ENCODE data around the gene TEX261.
"Not testable (repeated sequence)": the region's sequence is repeated elsewhere in the genome, so short reads cannot be mapped to it uniquely, and the experiment has no call there.

The TEX261 gene

DNA sequence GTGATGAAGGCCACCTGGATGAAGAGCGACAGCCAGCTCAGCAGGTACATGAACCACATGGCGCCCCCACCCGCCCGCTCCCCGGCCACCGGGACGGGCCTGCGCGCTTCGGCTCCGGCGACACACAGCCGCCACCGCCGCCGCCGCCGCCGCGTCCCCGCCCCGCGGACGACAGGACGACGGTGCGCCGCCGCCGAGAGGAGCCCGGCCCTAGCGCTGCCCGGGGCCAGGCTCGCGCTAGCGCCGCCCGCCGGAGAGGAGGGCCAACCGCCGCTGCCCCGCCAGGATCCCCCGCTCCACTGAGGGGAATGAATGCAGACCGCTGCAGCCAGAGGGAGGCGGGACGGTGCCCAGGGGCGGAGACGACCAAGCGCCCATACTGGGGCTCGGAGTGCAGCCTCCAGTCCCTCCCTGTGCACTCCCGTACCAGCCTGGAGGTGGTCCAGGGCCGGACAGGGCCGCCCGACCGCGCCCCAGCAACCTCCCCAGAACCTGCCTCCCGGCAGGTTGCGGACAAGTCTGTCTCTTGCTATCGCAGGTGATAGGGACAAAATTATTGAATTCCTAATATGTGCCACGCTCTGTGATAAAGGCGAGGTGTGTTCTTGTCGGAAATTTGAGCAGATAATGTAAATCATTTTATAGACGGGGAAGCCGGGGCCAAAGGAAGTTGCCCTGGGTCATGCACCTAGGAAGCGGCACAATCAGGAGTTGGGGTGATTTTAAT, at the start of gene TEX261:
Gene TEX261, minus strand, starts transcription at position 175 of the 727 bp plus-strand sequence. Its CDS starts 116 bp downstream, at position 59.
- DNase-seq = peak; percentile 93

GRCh38 chr2:71043531-71044407, 49.1 kb upstream of the TEX261 start:
- no peak for DNase-seq

GRCh38 chr2:71042287-71042686, 47.6 kb upstream of the TEX261 start:
- no peak for DNase-seq

GRCh38 chr2:71036296-71036695, 41.6 kb upstream of the TEX261 start:
- not testable (repeated sequence) for DNase-seq

GRCh38 chr2:71023553-71024243, 29.0 kb upstream of the TEX261 start:
- not testable (repeated sequence) for DNase-seq

GRCh38 chr2:71021394-71021793, 26.7 kb upstream of the TEX261 start:
- not testable (repeated sequence) for DNase-seq

DNA sequence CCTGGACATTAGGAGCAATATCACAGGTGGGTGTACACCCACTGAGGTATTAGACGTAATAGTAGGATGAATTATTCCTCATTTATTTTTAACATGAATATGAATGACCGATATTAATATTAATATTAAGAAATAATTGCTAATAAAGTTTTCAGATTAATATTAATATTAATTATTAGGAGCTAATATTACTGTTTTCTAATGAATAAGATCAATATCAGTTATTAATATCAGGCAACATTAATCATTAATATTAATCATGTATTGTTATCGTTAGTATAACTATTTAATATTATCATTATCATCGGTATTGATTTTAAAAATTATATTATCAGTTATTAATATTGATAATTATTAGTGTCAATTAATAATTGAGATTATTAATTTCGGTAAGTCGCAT, 25.3 kb upstream of the TEX261 start:
- not testable (repeated sequence) for DNase-seq

GRCh38 chr2:71018625-71019024, 24.0 kb upstream of the TEX261 start:
- DNase-seq = no peak

GRCh38 chr2:71011786-71012185, 17.1 kb upstream of the TEX261 start:
- not testable (repeated sequence) for DNase-seq

DNA sequence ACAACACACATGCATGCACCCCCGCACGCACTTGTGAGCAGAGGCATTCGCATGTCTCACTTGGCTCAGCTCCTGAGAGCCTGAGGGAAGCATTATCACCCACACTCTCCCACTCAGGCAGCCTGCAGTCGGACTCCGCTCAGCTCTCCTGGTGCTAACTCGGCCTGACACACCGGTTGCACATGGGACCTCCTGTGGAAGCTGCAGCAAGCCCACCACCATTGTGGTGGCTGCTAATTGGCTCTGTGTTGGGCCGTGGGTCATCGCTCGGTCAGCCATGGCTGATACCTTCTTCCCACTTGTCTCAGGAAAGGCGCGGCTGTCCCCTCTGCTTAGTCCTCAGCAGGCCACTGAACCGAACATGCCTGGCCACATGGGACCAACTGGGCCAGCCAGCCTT, 13.7 kb upstream of the TEX261 start:
- DNase-seq = no peak

DNA sequence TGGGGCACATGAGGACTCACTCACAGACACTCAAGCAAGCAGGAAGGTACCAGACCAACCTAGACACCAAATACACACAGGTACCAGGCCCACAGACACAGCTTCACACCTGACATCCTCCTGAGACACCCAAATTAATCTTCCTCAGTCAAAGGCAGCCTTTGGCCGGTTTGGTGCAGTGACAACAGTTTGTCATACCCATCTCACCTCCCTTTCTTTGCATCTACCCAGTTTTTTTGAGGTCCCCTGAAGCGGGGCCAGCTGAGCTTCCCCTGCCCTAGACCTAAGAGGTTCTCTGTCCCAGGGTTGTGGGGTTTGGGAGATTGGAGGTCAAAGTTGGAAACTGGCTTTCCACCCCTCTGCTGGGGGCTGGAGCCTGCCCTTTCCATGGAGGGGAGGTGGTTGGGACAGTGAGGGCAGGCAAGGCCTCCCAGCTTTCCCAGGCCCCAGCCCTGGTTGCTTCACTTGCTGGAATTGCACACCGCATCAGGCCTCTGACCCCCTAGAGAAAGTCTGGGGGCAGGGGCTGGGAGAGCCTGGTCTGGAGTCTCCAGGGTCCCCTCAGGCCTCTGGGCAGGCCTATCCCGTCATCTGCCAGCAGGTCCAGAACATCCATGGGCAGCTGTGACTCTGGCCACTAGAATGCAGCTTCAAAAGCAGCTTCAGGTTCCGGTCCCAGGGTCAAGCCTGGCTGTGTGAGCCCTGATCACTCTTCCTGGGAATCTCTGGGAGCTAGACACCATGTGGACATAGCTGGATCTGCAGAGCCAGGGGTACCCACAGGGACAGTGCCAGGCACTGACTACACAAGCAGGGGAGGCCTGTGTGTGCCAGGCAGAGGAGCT, 12.5 kb upstream of the TEX261 start:
- DNase-seq = no peak

- no peak for DNase-seq
Observed at GRCh38 chr2:71006323-71006722, 11.7 kb upstream of the TEX261 start.

DNA sequence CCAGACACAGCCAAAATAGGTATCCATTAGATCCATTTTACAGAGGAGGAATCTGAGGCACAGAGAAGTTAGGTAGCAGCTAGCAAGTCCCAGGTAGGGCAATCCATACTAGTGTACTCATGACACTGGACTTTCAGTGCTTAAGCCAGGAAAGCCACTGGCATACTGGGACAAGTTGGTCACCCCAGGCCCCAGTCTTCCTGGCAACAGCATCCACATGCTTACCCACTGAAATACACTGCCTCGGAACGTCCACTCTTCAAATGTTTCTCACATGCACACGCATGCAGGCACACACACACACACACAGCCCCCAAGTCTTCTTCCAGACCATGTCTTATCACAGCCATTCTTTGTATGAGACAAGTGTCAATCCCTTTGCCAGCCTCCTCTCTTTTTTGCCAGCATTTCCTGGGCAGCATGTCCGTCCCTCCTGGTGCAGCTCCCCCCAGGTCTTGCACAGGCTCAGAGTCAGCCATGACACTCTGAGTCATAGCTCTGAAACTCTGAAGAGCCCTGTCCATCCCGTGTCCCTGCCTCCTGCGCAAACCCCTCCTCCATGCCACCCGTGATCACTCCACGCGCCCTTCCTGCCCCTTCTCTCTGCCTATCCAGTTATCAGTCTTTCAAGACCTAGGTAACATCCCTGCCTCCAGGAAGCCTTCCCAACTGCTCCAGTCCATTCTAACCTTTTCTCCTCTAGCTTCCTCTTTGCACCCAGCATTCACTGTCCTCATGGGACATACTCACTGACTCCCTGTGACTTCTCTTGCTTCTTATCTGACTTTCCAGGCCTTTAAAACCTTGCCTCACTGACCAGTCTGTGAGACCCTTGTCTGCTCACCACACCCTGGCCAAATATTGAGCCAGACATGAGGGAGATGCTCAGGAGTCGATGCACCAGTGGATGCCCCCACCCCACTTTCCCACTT, 10.9 kb upstream of the TEX261 start:
- DNase-seq = no peak

GRCh38 chr2:71004857-71005256, 10.2 kb upstream of the TEX261 start:
- DNase-seq = no peak

DNA sequence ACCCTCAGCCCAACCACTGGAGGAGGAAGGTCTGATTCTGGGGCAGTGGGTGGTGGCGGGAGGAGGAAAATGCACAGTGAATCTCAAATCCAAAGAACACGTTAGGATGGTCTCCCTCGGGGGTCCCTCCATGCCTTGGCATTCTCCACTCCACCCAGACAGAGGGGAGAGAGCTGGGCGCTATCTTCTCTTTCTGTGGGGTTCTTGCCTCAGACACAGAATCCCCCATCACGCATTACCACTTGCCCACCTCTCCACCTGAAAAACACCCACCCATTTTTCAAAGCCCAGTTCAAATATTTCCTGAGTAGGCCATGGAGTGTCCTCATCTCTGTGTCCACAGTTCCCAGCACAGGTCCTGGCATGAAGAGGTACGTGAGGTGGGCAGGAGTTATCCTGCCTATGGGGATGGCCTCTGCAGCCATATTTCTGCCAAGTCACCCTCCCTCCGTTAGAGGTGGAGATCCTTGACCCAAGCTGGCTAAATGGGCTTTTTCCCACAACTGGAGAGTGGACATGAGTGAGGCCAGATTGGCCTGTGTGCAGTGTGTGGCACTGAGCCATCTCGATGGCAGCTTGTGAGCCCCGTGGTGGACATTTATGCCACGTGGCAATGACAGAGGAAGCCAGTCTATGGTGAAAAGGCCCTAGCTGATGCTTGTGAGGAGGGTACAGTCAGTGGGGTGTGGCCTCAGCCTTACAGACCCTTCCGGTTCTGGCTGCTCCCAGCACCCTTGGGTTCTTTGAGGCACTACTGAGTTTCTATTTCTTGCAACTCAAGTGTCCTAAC, 9.5 kb upstream of the TEX261 start:
- DNase-seq = no peak

- no peak for DNase-seq
Observed at GRCh38 chr2:71003396-71003795, 8.7 kb upstream of the TEX261 start.

DNA sequence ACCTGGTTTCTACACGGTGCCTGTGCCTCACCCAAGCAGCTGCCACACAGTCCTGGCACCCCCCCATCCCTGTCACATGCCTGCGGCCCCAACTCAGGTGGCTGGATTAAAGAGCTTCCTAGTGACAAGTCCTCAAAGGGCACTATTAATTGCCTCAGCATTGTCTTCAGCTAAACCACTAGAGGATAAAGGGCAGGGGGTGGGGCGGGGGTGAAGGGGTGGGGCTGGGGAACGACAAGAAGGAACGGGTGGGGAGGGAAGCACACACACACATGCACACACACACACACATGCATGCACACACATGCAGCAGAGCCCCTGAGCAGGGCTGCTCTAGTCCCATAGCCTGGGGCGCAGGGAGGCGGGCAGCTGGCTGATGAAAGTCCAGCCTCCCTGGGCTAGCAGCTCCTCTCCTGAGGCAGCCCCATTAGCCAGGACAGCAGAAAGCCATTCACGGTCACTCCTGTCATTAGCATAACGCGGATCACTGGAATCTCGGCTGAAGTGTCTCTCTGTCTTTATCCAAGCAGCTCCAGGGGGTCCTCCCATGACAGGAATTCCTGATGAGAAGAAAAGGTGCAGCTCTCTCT, 7.4 kb upstream of the TEX261 start:
- DNase-seq = no peak

DNA sequence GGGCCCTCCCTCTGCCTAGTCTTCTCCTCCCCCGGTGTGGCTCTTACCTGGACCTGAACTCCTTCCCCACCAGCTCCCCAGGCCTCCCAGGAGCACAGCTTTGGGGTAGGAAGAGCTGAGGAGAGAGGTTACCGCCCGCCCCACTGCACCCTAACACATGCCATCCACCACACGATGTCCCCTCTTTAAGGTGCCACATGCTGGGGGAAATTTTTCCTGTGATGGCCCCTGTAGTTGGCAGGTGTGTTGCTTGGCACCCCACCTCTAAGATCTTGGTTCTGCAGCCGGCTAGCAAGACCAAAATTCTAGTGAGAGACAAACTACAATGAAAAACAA, 6.9 kb upstream of the TEX261 start:
- no peak for DNase-seq

GRCh38 chr2:71000780-71001591, 6.3 kb upstream of the TEX261 start:
- peak; percentile 72 for DNase-seq

Data from right forelimb (tissue), 1 donor.